CD4-positive, alpha-beta T cell treated with Interleukin-15 for 4 hours (primary cell): ENCODE measurements around the gene MAT2B.
"Not testable (repeated sequence)": the region's sequence is repeated elsewhere in the genome, so short reads cannot be mapped to it uniquely, and the experiment has no call there.

Experiments
- DNase-seq: peaks from one replicate; pipeline ENCODE4 v3.0.0-alpha.2; 2020; ENCODE audit warnings: low spot score

Gene MAT2B

DNA sequence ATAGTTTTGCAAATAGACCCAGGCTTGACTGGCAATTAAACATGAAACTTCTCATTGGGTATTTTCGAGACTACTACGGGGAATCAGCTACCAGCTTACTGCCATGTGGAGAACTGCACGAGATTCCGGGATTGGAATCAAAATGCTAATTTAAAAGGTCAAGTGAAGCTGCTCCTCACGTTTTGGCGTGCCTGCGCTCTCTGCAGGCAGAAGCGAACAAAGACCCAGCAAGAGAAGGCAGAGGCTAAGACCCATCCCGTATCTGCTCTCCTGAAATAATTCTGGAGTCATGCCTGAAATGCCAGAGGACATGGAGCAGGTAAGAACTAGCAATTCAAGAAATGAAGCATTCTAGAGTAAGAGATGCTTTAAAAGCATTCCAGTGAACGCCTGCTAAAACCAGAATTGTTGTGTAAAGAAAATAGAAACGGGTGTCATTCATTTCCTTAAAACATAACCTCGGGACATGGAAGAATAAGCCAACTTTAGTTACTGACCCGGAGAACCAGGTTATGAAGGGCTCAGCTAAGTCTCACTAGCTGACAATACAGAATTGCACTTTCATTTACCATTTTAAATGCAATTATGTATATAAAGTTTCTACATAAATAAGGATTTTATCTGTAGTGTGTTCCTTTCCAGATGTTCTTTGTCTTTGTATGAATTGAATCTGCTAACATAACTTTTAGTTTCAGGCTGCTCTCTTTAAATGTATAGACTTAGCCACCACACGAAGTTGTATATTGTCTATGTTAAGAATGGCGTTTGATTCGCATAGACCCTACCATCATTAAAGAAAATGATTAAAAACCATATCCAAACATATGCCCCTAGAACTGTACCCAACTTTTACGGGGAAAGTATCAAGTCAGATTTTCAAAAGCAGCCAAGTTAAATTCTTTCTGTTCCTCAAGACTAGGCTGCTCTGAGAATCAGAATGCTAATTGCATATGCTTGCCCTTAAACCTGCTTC is 2.0 kb upstream of the MAT2B start:
- DNase-seq: peak; percentile 49

- DNase-seq: peak; percentile 39
These were observed 1.1 kb upstream of the MAT2B start for GRCh38 chr5:163504079-163504931.

- no peak for DNase-seq
These were observed 411 bp upstream of the MAT2B start for GRCh38 chr5:163505049-163505367.

- DNase-seq: no peak
These were observed 657 bp downstream of the MAT2B start for GRCh38 chr5:163506095-163506457.

DNA sequence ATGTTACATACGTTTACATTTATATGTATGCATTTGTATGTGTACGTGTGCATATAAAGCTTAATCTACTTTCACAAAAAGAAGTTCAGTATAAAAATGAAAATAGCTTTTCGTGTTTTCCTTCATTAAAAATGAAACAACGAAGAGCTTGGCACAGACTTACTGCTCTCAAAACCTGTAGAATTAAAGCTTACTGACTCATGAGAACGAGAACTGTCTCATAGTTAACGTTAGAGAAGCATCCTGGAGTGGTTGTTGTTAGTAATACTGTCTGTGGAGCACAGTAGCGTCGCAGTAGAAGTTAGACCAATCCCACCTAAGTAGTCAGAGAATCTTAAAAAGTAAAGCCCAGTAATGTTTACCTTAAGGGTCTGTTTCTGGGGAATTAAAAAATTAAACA is 1.3 kb downstream of the MAT2B start:
- DNase-seq: peak; percentile 59

- DNase-seq: no peak
These were observed 3.3 kb downstream of the MAT2B start for GRCh38 chr5:163508753-163509152.

DNA sequence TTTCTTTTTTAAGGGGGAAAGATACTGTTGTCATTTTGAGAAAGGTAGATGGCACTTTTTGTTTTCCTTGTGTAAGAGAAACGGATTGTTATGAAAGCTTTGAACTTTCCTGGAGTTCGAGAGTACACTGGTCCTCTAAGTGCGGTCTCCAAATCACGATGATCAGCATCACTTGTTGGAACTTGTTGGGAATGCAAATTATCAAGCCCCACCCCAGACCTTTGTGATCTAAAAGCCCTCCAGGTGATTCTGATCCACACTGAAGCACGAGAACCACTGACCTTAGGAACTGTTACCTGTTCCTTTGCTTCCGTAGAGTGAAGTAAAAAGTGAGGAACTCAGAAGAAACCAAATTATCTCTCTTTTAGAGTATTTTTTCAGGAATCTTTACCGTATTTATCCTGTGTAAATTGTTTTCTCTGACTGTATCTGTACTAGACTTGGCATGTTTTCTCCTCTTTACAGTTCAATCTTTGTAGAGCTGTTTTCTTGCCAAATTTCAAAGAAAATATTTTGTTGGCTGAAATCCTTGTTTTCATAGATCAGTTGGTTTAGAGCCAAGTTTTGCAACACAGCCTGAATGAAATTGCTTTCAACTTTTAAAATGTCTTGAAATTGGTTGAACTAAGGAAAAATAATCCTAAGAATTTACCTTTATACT is 4.0 kb downstream of the MAT2B start:
- DNase-seq: no peak

- no peak for DNase-seq
These were observed 7.1 kb downstream of the MAT2B start for GRCh38 chr5:163512526-163512925.

DNA sequence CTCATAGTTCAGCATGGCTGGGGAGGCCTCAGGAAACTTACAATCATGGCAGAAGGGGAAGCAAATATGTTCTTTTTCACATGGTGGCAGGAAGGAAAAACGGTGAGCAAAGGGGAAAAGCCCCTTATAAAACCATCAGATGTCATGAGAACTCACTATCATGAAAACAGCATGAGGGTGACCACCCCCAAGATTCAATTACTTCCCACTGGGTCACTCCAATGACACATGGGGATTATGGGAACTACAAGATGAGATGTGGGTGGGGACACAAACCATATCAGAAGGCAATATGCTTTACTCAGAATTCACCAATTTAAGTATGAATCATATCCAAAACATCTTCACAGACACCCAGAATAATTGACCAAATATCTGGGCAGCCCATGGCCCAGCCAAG is 19.7 kb downstream of the MAT2B start:
- no peak for DNase-seq

DNA sequence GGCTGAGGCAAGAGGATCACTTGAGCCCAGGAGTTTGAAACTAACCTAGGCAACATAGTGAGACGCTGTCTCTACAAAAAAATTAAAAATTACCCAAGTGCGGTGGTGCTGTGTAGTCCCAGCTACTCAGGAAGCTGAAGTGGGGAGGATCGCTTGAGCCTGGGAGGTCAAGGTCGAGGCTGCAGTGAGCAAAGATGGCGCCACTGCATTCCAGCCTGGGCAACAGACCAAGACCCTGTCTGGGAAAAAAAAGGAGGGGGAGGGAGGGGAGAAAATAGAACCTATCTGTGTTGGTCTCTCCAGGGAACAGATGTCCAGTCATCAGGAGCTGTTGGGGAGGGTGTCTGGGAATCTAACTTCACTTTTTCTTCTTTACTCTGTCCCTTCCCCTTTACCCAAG is 24.3 kb downstream of the MAT2B start:
- no peak for DNase-seq

- DNase-seq: no peak
These were observed 25.9 kb downstream of the MAT2B start for GRCh38 chr5:163531272-163531671.

- DNase-seq: no peak
These were observed 27.0 kb downstream of the MAT2B start for GRCh38 chr5:163532171-163533084.

DNA sequence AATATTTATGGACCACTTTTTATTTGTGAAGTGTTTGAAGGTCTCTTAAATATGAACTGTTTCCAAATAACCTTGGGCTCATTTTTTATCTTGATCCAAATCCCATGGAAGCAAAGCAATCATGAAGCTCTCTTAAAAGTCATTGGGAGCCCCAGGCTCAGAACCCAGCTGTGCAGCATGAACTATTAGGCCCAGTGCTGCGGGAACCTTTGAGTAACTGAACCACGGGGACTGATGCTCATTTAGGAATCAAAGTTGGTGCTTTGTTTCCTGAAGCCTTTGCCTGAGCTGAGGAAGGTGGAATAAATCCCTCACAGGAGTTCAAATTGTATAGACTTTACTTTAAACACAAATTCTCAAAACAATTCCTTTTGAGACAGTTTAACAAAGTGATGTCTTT is 27.8 kb downstream of the MAT2B start:
- DNase-seq: no peak

DNA sequence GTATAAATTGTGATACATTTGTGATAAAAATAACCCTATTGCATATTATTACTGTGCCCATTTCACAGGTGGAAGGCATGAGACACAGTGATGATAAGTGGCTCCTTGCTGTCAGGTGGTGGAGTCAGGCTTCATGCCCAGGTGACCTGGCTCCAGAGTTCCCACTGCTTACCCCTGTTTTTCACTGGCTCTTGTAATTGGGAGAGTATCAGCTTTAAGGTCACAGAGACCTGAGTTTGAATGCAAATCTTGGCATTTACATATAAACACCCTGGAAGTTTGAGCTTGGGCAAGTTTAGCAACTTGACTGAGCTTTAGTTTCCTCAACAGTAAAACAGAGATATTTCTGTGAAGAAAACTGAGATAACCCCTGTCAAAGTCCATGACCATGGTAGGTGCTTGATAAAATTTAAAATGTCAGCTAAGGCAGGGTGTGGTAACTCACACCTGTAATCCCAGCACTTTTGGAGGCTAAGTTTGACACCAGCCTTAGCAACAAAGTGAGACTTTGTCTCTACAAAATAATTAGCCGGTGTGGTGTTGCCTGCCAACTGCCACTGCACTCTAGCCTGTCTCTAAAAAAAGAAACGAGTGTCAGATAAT is 29.2 kb downstream of the MAT2B start:
- no peak for DNase-seq

- DNase-seq: no peak
These were observed 29.9 kb downstream of the MAT2B start for GRCh38 chr5:163535290-163535689.

DNA sequence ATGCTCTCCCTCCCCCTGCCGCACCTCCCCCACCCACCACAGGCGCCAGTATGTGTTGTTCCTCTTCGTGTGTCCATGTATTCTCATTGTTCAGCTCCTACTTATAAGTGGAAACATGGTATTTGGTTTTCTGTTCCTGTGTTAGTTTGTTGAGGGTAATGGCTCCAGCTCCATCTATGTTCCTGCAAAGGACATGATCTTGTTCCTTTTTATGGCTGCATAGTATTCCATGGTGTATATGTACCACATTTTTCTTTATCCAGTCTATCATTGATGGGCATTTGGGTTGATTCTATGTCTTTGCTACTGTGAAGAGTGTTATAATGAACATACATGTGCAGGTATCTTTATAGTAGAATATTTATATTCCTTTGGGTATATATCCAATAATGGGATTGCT is 31.0 kb downstream of the MAT2B start:
- DNase-seq: not testable (repeated sequence)

DNA sequence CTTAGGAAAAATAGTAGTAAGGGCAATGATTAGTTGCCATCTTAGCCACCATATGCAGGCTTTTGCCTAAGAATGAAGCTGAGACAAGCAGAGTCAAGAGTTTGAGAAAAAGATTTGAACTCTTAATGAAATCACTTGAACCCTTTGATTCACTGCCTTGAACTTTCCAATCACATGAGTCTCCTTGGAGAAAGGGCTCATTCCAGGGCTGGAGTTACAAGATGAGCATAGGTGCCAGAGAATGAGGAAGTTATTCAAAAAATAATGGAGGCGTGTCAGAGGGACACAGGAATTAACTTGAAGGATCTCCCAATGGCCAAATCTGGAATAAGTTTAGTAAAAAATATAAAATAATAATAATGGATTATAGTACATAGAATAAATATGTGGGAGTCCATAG is 35.3 kb downstream of the MAT2B start:
- no peak for DNase-seq

DNA sequence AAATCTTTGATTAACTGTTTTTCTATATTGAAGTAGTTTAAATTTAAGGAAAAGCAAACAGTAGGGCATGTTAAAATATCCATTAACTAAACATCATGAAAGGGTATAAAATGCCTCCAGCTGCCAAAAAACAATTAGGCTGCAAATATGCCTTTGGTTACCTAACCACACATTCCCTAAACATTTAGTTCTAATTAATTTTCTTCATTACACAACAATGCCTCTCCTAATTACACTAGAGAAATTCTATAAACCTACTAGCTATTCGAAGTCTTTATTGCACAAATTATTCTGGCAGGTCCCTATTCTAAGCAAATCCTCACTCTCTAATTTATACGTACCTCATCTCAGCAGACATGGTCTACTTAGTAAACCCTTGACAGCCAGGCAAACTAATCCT is 37.4 kb downstream of the MAT2B start:
- DNase-seq: no peak

- DNase-seq: no peak
These were observed 38.6 kb downstream of the MAT2B start for GRCh38 chr5:163544041-163544440.

- DNase-seq: no peak
These were observed 39.4 kb downstream of the MAT2B start for GRCh38 chr5:163544836-163545235.

GRCh38 chr5:163548649-163549048 is 43.2 kb downstream of the MAT2B start:
- DNase-seq: no peak
